Measurements from ENCODE around the gene XKR7.

The XKR7 gene

GRCh38 chr20:31945319-31945718 is 22.6 kb upstream of the XKR7 start:
- no peaks in the 10 kb centered on the region for H3K9me3 ChIP-seq (replicated peaks; ENCODE audit: insufficient read depth, low read length)
- no peaks in the 10 kb centered on the region for H4K20me1 ChIP-seq (ENCODE audit: insufficient read depth, low read length)
- no peaks in the 10 kb centered on the region for H3K27me3 ChIP-seq (replicated peaks; ENCODE audit: insufficient read depth, low read length)
- peaks cover 2% of the 10 kb centered on the region; the same call in 1 of the 2 replicates for H3K4me1 ChIP-seq (ENCODE audit: low read length)
- H3F3A ChIP-seq (ENCODE audit: insufficient read depth, low read length): 0 out of 2 replicates have a peak, but pooled peaks cover 4% of the 10 kb centered on the region
- no peak for DNase-seq
- H3K36me3 ChIP-seq (replicated peaks; ENCODE audit: insufficient read depth, low read length): peaks cover 5% of the 10 kb centered on the region; the same call in 1 of the 2 replicates
- no peak overlapping the region for H3K4me3 ChIP-seq (ENCODE audit: low read length)
- H2AFZ ChIP-seq (ENCODE audit: low read length): no peak overlapping the region
- H3K79me2 ChIP-seq (ENCODE audit: low read length): peaks cover 16% of the 10 kb centered on the region
- no peak for TF ChIP-seq EZH2 (optimal IDR thresholded peaks at IDR 0.05; ENCODE audit: low read depth, low read length)
- TF ChIP-seq, protein P1, sequence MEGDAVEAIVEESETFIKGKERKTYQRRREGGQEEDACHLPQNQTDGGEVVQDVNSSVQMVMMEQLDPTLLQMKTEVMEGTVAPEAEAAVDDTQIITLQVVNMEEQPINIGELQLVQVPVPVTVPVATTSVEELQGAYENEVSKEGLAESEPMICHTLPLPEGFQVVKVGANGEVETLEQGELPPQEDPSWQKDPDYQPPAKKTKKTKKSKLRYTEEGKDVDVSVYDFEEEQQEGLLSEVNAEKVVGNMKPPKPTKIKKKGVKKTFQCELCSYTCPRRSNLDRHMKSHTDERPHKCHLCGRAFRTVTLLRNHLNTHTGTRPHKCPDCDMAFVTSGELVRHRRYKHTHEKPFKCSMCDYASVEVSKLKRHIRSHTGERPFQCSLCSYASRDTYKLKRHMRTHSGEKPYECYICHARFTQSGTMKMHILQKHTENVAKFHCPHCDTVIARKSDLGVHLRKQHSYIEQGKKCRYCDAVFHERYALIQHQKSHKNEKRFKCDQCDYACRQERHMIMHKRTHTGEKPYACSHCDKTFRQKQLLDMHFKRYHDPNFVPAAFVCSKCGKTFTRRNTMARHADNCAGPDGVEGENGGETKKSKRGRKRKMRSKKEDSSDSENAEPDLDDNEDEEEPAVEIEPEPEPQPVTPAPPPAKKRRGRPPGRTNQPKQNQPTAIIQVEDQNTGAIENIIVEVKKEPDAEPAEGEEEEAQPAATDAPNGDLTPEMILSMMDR (IDR thresholded peaks at IDR 0.05; ENCODE audit: low read length): no peak
- TF ChIP-seq EZH2phosphoT487 (IDR thresholded peaks at IDR 0.05; ENCODE audit: low read length): no peak
- no peak overlapping the region for H3K4me2 ChIP-seq (ENCODE audit: low read depth, low read length)
- H3K27ac ChIP-seq (ENCODE audit: low read length): no peak overlapping the region
- no peaks in the 10 kb centered on the region for H3K9me2 ChIP-seq (replicated peaks; ENCODE audit: insufficient read depth, low read length)
- H3K9ac ChIP-seq (ENCODE audit: low read length): no peak overlapping the region

- no peaks in the 10 kb centered on the region for H3K9me3 ChIP-seq (replicated peaks; ENCODE audit: insufficient read depth, low read length)
- no peak overlapping the region for H3K4me2 ChIP-seq (ENCODE audit: low read depth, low read length)
- no peak for TF ChIP-seq EZH2 (optimal IDR thresholded peaks at IDR 0.05; ENCODE audit: low read depth, low read length)
- TF ChIP-seq EZH2phosphoT487 (IDR thresholded peaks at IDR 0.05; ENCODE audit: low read length): no peak
- TF ChIP-seq, protein P1 (IDR thresholded peaks at IDR 0.05; ENCODE audit: low read length): no peak
- H3K27me3 ChIP-seq (replicated peaks; ENCODE audit: insufficient read depth, low read length): no peaks in the 10 kb centered on the region
- H3K9ac ChIP-seq (ENCODE audit: low read length): no peak overlapping the region
- H4K20me1 ChIP-seq (ENCODE audit: insufficient read depth, low read length): no peaks in the 10 kb centered on the region
- H2AFZ ChIP-seq (ENCODE audit: low read length): no peak overlapping the region
- H3K4me3 ChIP-seq (ENCODE audit: low read length): no peak overlapping the region
- 0 out of 2 replicates have a peak, but pooled peaks cover 4% of the 10 kb centered on the region for H3F3A ChIP-seq (ENCODE audit: insufficient read depth, low read length)
- H3K27ac ChIP-seq (ENCODE audit: low read length): no peak overlapping the region
- no peak for DNase-seq
- H3K36me3 ChIP-seq (replicated peaks; ENCODE audit: insufficient read depth, low read length): peaks cover 7% of the 10 kb centered on the region; the same call in 1 of the 2 replicates
- no peaks in the 10 kb centered on the region for H3K9me2 ChIP-seq (replicated peaks; ENCODE audit: insufficient read depth, low read length)
- peaks cover 21% of the 10 kb centered on the region for H3K79me2 ChIP-seq (ENCODE audit: low read length)
- H3K4me1 ChIP-seq (ENCODE audit: low read length): peaks cover 7% of the 10 kb centered on the region
These were observed 22.2 kb upstream of the XKR7 start for GRCh38 chr20:31945785-31946184.

GRCh38 chr20:31948008-31948407 is 19.9 kb upstream of the XKR7 start:
- no peaks in the 10 kb centered on the region for H3K9me2 ChIP-seq (replicated peaks; ENCODE audit: insufficient read depth, low read length)
- TF ChIP-seq, protein P1 (IDR thresholded peaks at IDR 0.05; ENCODE audit: low read length): no peak
- TF ChIP-seq EZH2 (optimal IDR thresholded peaks at IDR 0.05; ENCODE audit: low read depth, low read length) (no peak), EZH2phosphoT487 (IDR thresholded peaks at IDR 0.05; ENCODE audit: low read length) (no peak)
- H3F3A ChIP-seq (ENCODE audit: insufficient read depth, low read length): 0 out of 2 replicates have a peak, but pooled peaks cover 4% of the 10 kb centered on the region
- no peak for DNase-seq
- no peak overlapping the region for H3K4me3 ChIP-seq (ENCODE audit: low read length)
- no peak overlapping the region for H3K9ac ChIP-seq (ENCODE audit: low read length)
- H3K27me3 ChIP-seq (replicated peaks; ENCODE audit: insufficient read depth, low read length): 0 out of 2 replicates have a peak, but pooled peaks cover under 1% of the 10 kb centered on the region
- peaks cover 9% of the 10 kb centered on the region for H3K4me1 ChIP-seq (ENCODE audit: low read length)
- no peak overlapping the region for H3K4me2 ChIP-seq (ENCODE audit: low read depth, low read length)
- H4K20me1 ChIP-seq (ENCODE audit: insufficient read depth, low read length): no peaks in the 10 kb centered on the region
- peaks cover 7% of the 10 kb centered on the region; the same call in 1 of the 2 replicates for H3K36me3 ChIP-seq (replicated peaks; ENCODE audit: insufficient read depth, low read length)
- no peak overlapping the region for H3K27ac ChIP-seq (ENCODE audit: low read length)
- no peaks in the 10 kb centered on the region for H3K9me3 ChIP-seq (replicated peaks; ENCODE audit: insufficient read depth, low read length)
- H2AFZ ChIP-seq (ENCODE audit: low read length): no peak overlapping the region
- H3K79me2 ChIP-seq (ENCODE audit: low read length): peaks cover 31% of the 10 kb centered on the region
